ENCODE measurements around the gene HAUS7.
A peak's percentile ranks its signal among the peaks of the same experiment; 100 is the strongest.

HAUS7 gene

GRCh38 chrX:153477364-153477857 is 7.0 kb upstream of the HAUS7 start:
- DNase-seq (ENCODE audit: low spot score) = no peak

GRCh38 chrX:153476666-153477363 is 6.4 kb upstream of the HAUS7 start:
- DNase-seq (ENCODE audit: low spot score) = no peak

GRCh38 chrX:153475751-153476281 is 5.4 kb upstream of the HAUS7 start:
- DNase-seq (ENCODE audit: low spot score) = no peak

- DNase-seq (ENCODE audit: low spot score) = no peak
Measured at GRCh38 chrX:153475271-153475670, 4.9 kb upstream of the HAUS7 start.

- no peak for DNase-seq (ENCODE audit: low spot score)
Measured at GRCh38 chrX:153474718-153475117, 4.3 kb upstream of the HAUS7 start.

GRCh38 chrX:153474266-153474665 is 3.9 kb upstream of the HAUS7 start:
- DNase-seq (ENCODE audit: low spot score) = no peak

GRCh38 chrX:153473126-153473525 is 2.8 kb upstream of the HAUS7 start:
- DNase-seq (ENCODE audit: low spot score) = no peak

- DNase-seq (ENCODE audit: low spot score) = no peak
Measured at GRCh38 chrX:153471663-153472280, 1.4 kb upstream of the HAUS7 start.

- peak; percentile 4 for DNase-seq (ENCODE audit: low spot score)
Measured at GRCh38 chrX:153469811-153470410, 465 bp downstream of the HAUS7 start.

GRCh38 chrX:153468008-153468580 is 2.3 kb downstream of the HAUS7 start:
- no peak for DNase-seq (ENCODE audit: low spot score)

- no peak for DNase-seq (ENCODE audit: low spot score)
Measured at GRCh38 chrX:153465691-153466380, 4.5 kb downstream of the HAUS7 start.

- DNase-seq (ENCODE audit: low spot score) = no peak
Measured at GRCh38 chrX:153464116-153464515, 6.3 kb downstream of the HAUS7 start.

GRCh38 chrX:153463556-153463955 is 6.8 kb downstream of the HAUS7 start:
- DNase-seq (ENCODE audit: low spot score) = no peak

GRCh38 chrX:153463031-153463430 is 7.3 kb downstream of the HAUS7 start:
- DNase-seq (ENCODE audit: low spot score) = no peak

- DNase-seq (ENCODE audit: low spot score) = no peak
Measured at GRCh38 chrX:153462291-153462690, 8.1 kb downstream of the HAUS7 start.

- DNase-seq (ENCODE audit: low spot score) = no peak
Measured at GRCh38 chrX:153460826-153461225, 9.6 kb downstream of the HAUS7 start.

GRCh38 chrX:153459986-153460385 is 10.4 kb downstream of the HAUS7 start:
- DNase-seq (ENCODE audit: low spot score) = no peak

- no peak for DNase-seq (ENCODE audit: low spot score)
Measured at GRCh38 chrX:153458476-153458875, 11.9 kb downstream of the HAUS7 start.

- DNase-seq (ENCODE audit: low spot score) = no peak
Measured at GRCh38 chrX:153457827-153458466, 12.4 kb downstream of the HAUS7 start.

GRCh38 chrX:153457136-153457825 is 13.1 kb downstream of the HAUS7 start:
- DNase-seq (ENCODE audit: low spot score) = no peak

- DNase-seq (ENCODE audit: low spot score) = no peak
Measured at GRCh38 chrX:153456704-153457103, 13.7 kb downstream of the HAUS7 start.
